GM19238 (cell line): ENCODE data around the gene MORN2.

Source experiments
- DNase-seq: peaks from one replicate; pipeline ENCODE4 v3.0.0; 2011; ENCODE audit warnings: low spot score; ENCODE audit not compliant: insufficient read length

MORN2 gene

DNA sequence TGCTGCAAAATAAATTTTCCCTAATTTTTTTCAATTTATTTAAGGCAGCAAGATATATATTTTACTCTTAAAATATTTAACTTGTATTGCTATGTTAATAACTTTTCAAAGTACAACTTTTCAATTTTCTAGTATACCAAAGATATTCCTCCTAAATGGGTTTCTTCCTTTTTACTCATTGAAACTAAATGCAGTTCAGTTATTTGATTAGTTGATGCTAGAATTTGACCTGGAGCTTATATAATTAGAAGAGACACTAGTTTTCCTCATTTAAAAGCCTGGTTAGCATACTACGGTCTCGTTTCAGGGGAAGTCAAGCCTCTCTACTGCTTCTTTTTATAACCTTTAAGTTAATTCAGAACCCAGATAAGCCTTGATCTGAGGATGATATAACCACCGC is 13.8 kb downstream of the MORN2 start, which contains the start of gene ARHGEF33:
TSS of gene ARHGEF33 (plus strand) at position 301 of the 400 bp plus-strand sequence. CDS start 29,573 bp downstream, outside the sequence.
- DNase-seq = no peak

DNA sequence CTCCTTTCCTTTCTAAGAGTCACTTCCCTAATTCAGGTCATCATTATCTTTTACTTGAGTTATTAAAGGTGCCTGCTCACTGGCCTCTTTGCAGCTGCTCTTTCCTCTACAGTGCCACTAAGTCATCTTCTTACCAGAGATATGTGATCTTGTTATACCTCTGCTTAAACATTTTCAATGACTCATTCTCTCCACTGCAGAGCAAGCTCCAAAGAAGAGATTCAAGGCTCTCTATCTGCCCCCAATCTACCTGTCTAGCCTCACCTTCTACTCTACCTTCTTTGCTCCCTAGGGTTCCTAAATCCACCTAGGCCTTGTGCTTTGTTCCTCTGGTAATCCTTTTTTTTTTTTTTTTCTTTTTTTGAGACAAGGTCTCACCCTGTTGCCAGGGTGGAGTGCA is 17.0 kb downstream of the MORN2 start:
- DNase-seq = no peak

DNA sequence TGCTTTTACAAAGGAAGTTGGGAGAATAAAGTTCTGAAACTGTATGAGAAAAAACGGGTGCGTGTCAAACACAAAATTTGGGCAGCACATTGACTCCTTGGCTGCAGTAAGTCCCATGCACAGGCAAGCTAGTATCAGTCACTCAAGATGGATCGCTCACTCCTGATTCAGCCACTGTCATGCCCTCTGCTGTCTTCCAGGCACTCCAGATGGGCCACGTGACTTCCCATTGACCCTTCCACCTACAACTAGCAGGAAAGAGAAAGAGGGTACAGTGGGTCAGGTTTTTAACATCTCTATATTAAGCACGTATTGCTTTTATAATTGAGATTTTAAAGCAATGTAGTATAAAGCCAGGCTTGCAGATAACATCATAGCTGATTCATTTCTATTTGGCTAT is 22.5 kb downstream of the MORN2 start:
- no peak for DNase-seq

DNA sequence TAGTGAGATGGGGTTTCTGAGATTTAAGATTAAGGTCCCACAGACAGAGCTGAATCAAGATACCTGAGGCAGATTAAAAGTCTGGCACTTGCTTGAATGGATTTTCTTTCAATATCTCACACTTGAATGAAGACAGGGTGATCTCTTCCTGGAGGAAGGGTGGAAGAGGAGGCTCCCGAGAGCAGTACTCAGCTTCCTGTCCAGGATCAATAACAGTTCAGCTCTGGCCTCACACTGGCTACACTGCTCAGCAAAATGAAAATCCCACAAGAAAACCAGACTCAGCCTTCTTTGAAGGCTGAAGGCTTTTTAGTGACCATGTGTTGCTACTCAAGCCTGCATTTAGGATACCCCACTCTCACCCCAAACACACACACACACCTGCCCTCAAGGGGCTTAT is 24.9 kb downstream of the MORN2 start:
- no peak for DNase-seq

DNA sequence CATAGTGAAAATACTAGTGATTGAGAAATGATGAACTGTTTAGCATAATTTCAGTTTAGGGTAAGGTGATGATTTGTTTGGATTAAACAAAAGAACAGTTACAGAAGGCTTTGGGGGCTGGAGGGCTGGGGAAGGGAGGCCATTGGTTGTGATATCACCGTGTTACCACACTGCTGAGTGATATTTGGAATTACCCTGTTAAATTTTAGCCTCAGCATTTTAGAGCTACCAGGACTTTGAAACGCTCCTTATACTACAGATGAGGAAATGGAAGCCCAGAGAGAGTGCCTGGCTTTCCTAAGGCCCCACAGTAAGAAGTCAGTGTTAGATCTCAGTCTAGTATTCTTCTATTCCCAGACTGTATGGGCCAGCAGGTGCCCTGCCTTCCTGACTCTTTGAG is 29.5 kb downstream of the MORN2 start:
- no peak for DNase-seq

DNA sequence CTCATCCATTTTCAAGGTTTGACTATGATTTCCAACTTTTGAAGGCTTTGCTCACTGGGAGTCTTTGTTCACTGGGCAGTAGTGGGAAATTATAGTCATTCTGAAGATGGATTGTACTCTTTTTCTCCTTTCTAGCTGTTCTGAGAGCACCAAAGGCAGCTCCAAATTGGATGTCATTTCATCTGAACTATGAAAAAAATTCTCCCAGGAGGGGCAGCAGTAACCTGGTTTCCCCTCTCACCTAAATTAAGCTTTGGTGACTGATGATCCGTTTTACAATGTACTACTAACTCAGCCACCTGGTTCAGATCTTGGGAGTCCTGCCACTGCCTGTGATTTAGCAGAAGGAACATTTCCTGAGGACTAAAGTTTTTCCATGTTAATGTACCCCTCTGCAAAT is 31.5 kb downstream of the MORN2 start:
- no peak for DNase-seq

DNA sequence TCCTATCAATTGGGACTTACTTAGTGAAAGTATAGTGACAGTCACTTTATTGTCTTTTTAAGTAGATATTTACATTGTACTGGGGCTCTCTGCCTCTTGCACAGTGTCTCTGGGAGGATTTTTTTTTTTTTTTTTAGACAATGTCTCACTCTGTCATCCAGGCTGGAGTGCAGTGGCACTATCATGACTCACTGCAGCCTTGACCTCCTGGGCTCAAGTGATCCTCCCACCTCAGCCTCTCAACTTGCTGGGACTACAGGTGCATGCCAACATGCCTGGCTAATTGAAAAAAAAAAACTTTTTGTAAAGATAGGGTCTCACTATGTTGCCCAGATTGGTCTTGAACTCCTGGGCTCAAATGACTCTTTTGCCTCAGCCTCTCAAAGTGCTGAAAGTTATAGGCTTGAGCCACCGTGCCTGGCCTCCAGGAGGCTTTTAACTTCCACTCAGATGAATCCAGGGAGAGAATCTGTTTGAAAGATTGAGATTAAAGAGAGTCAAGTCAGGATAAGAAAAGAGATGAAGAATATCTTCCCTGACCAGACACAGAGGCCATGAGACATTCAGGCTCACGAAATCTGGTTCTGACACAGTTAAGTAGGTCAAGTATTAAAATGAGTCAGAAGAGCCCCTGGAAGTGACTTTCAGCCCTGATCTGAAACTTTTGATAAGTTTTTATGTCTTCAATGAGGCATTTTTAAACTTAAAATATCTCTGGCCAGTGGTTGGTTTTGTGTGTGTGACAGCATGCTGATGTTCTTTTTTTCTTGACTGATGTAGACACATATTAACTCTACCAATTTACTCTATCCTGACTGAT is 32.2 kb downstream of the MORN2 start:
- DNase-seq = peak; percentile 14

DNA sequence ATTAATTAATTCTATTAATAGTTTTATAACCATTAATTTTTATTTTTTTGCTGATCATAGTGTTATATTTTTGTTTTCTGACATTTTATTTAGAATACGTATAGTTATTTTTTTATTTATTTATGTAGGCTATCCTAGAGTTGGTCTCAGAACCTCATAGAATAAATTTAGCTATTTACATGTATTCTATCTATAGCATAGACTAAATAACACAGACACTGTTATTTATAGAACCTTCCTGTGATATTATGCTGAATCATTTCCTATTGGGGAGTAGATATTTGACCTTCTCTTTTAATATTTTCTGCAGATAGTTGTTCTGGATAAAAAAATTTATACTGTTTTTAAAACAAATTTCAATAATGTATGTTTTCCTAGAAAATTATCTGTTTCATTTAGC is 34.1 kb downstream of the MORN2 start:
- DNase-seq = no peak

DNA sequence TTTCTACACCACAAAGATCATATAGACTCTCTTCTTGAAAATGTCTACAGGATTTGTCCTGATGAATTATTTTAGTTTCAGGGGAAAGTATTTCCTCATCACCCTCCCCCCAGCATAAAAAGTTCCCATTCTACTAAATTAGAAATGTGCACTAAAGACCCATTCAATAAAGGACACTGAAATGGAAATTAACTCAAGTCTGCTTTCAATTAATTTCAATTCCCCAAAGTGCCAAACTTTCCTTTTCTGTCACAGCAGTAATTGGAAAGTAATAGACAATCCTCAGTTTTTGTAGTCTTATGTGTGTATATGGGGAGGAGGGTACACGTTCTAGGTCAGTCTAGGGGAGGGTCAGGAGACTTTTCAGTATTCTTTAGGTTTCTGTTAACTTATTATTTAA is 35.4 kb downstream of the MORN2 start:
- no peak for DNase-seq

DNA sequence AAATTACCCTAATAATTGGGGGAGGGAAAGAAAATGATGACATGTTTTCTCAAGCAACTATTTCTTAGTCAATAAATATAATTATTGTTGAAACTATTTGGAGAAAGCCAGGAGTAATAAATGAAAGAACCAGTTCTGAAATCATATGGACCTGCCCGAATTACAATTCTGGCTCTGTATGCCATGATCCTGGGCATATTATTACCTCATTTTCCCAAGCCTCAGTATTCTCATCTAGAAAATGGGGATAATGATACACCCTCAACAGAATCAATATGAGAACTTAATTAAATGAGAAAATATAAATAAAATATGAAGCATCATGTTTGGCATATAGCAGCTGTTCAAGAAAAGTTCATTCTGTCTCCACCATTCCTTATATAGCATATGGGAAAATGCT is 36.8 kb downstream of the MORN2 start:
- no peak for DNase-seq

DNA sequence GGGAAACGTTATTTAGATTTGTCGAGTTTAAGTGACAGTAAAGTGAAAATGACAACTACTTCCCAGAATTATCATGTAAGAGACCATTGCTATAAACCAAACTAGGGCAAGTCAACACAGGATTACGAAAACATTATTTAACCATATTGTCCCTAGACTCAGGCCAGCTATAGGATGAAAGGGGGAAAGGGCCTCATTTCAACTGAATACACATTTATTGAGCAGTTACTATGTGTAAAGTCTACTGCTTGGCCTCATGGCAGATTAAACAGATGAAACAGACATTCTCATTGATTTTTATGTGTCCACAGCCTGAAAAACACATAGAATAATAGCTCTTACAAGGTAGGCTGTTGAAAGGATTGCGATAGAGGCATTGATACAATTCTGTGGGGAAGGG is 46.6 kb downstream of the MORN2 start:
- DNase-seq = no peak

DNA sequence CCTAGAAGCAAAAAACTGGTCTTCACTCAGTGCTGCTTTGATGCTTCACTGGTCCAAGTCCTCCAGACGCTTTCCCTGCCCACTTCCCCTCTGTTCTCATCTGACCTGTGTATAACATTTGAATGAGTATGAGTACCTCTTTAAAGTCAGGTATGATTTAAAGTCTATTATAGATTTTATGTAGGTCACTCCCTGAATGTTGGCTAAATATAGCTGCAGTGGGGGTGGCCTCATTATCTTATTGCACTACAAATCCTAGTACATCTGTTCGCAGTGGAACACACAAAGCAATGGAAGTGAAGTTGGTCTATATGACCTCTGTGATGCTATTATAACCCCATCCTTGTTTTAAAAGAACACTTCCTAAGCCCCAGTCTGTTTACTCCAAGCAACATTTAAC is 47.1 kb downstream of the MORN2 start:
- no peak for DNase-seq

DNA sequence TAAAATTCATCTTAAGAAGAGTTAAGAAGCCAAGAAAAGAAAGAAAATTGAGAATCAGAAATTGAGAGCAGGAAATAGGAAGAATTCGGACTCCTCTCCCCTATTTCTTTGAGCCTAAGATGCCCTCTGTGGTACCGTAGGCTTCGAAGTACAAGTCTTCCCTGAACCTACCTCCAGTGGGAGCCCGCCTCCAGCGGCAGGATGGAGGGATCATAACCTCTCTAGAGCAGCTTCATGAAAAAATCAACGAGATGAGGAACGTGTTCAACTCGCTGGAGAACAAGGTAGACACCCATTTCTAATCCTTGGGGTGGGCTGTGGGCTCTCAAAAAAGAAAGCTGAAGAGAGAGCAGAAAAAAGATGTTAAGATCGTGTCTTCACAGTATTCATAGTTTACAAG is 50.2 kb downstream of the MORN2 start:
- no peak for DNase-seq

DNA sequence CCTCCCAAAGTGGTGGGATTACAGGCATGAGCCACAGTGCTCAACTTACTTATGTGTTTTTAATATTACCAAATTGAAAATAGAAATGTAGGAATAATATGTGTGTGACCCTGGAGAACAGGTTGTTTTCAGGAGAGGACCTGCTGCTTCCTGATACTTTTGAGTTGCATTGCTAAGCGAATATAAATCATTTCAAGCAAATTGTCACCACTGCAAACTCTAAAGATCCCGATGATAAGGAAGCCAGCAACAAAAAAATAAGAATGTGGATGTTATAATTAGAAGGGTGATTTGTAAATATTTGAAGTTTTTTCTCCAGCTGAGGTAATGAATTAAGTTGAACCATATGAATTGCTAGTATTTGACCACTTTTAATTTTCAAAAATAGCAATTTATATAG is 54.8 kb downstream of the MORN2 start:
- DNase-seq = no peak
